Measurements from ENCODE around the gene ACTL6B. TPM values are rescaled to one million over a fixed set of nuclear protein-coding genes. Genes with fewer than 3 reads are reported as not detected.

Gene ACTL6B
- total RNA-seq, 1 donor: not detected

DNA sequence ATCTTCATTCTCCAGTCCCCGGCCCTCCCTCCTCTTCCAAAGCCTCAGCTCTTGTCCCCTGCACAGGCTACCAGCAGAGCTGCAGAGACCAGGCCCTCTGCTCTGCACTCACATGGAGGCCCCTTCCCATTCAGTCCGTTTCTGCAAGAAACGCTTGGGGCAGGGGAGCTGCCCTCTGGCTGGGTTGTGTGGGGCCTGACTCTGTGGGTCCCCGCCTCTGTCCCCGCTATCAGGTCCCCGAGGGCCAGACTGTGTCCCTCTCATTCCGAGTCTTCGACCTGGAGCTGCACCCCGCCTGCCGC, 52.6 kb downstream of the ACTL6B start:
- TF ChIP-seq, protein P1, sequence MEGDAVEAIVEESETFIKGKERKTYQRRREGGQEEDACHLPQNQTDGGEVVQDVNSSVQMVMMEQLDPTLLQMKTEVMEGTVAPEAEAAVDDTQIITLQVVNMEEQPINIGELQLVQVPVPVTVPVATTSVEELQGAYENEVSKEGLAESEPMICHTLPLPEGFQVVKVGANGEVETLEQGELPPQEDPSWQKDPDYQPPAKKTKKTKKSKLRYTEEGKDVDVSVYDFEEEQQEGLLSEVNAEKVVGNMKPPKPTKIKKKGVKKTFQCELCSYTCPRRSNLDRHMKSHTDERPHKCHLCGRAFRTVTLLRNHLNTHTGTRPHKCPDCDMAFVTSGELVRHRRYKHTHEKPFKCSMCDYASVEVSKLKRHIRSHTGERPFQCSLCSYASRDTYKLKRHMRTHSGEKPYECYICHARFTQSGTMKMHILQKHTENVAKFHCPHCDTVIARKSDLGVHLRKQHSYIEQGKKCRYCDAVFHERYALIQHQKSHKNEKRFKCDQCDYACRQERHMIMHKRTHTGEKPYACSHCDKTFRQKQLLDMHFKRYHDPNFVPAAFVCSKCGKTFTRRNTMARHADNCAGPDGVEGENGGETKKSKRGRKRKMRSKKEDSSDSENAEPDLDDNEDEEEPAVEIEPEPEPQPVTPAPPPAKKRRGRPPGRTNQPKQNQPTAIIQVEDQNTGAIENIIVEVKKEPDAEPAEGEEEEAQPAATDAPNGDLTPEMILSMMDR (IDR thresholded peaks at IDR 0.05; ENCODE audit: insufficient read depth, low read depth, low read length): no peak

DNA sequence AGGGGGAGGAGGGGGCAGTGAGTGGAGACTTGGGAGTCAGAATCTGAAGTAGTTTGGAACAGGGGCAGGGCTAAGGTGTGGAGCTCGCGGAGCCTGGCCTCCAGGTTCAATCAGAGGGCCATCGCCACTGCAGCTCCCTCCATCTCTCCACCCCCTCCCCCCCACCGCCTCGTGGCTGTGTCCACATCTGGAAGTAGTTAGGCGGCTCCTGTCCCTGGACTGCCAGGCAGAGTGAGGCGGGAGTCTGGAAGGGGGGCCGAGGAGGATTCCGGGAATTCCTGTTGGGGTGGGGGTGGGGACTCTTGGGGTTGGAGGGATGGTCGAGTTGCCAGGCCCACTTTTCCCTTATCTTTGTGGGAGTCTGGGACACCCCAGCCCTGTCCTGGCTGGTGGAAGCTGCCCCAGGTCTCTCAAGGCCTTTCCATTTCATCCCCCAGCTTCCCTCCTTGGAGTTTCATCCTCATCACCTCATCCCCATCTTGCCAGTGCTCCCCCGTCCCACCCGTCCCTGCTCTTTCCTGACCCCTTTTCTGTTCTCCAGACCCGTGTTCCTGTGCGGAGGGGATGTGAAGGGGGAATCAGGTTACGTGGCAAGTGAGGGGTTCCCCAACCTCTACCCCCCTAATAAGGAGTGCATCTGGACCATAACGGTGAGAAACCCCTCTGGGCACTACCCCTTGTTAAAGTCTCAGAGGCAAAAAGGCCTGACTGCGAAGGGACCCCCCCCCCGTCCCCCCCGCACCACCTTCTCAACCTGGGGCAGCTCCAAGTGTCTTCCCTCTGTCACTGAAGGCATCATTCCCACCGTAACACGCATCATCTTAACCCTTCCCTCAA, 53.1 kb downstream of the ACTL6B start:
- DNase-seq (ENCODE audit: low read depth): peak; percentile 89
- TF ChIP-seq, protein P1 (IDR thresholded peaks at IDR 0.05; ENCODE audit: insufficient read depth, low read depth, low read length): no peak
- H3K4me3 ChIP-seq (ENCODE audit: low read depth, low read length): peak overlapping the region; percentile 92

More for the DNA sequence above, 52.6 kb downstream of the ACTL6B start:
- DNase-seq (ENCODE audit: low read depth): peak; percentile 40
- peak overlapping the region; percentile 92 for H3K4me3 ChIP-seq (ENCODE audit: low read depth, low read length)

DNA sequence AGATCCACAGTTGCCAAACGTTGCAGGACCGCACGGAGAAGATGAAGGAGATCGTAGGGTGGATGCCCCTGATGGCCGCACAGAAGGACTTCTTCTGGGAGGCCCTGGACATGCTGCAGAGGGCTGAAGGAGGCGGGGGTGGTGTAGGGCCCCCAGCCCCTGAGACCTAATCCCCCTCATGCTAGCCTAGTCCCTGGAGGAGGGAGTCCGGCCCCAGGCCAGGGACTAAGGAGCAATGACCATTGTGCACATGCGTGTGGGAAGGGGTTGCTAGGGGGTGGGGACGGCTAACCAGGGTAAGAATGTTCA, 55.6 kb downstream of the ACTL6B start:
- no peak for DNase-seq (ENCODE audit: low read depth)
- no peak overlapping the region for H3K4me3 ChIP-seq (ENCODE audit: low read depth, low read length)
- TF ChIP-seq, protein P1 (IDR thresholded peaks at IDR 0.05; ENCODE audit: insufficient read depth, low read depth, low read length): no peak

DNA sequence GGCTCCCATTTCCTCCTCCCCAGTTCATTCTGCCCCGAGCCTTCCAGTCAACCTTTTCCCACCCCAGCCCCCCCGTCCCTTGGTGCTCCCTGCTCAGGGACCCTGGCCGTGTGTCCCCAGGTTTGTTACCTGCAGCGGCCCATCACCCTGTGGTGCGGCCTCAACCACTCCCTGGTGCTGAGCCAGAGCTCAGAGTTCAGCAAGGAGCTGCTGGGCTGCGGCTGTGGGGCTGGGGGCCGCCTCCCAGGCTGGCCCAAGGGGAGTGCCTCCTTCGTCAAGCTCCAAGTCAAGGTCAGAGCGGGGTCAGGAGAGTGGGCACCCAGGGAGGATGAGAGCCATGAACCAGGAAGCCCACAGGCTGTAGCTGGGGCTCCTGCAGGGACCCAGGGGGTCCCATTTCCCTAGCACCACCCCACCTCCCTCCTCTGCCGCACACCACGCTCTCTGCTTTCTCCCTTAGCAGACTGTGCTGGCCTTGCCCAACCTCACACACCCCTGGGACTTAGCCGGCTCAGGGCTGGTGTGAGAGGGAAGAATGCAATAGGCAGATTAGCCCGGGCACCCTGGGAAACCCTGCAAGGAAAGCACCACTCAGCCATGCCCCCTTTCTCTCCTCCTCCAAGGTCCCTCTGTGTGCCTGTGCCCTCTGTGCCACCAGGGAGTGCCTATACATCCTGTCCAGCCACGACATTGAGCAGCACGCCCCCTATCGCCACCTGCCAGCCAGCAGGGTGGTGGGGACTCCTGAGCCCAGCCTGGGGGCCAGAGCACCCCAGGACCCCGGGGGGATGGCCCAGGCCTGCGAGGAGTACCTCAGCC, 56.1 kb downstream of the ACTL6B start:
- H3K4me3 ChIP-seq (ENCODE audit: low read depth, low read length): no peak overlapping the region
- no peak for DNase-seq (ENCODE audit: low read depth)
- TF ChIP-seq, protein P1 (IDR thresholded peaks at IDR 0.05; ENCODE audit: insufficient read depth, low read depth, low read length): no peak

DNA sequence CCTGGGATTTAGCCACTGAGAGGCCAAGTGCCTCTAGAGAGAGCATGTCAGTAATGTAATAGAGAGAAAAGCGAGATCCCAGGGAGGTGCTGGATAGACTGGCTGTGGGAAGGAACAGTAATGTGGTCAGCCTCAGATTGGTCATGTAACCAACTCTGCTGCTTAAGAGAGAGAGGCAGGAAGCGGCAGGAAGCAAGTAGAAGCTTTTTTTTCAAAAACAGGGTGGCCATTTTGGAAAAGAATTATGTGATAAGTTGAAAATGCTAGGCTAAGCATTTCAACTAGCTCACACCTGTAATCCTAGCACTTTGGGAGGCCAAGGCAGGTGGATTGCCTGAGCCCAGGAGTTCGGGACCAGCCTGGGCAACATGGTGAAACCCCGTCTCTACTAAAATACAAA, 57.8 kb downstream of the ACTL6B start:
- no peak overlapping the region for H3K4me3 ChIP-seq (ENCODE audit: low read depth, low read length)
- DNase-seq (ENCODE audit: low read depth): no peak
- TF ChIP-seq, protein P1 (IDR thresholded peaks at IDR 0.05; ENCODE audit: insufficient read depth, low read depth, low read length): no peak

DNA sequence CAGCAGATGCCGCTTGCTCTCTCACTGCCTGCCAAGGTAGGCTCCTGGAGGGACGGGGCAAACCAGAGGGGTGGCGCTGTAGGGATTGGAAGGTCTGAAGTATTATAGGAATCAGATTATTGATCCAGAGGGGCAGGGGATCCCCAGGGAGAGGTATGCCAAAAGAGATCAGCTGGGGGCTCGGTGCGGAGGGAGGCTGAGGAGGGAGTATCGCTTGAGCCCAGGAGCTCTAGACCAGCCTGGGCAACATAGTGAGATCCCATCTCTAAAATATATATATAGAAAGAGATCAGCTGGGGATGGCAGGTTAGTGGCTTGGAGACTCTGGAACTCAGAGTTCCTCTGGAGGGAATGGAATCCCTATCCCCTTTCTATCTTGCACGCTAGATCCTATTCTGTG, 61.1 kb downstream of the ACTL6B start:
- TF ChIP-seq, protein P1 (IDR thresholded peaks at IDR 0.05; ENCODE audit: insufficient read depth, low read depth, low read length): no peak
- no peak overlapping the region for H3K4me3 ChIP-seq (ENCODE audit: low read depth, low read length)
- no peak for DNase-seq (ENCODE audit: low read depth)

Other genes starting within 250 kb of the ACTL6B start
- 0.43 and 0.64 TPM in 2 replicates for gene ZCWPW1, start 227.7 kb downstream of the ACTL6B start, total RNA-seq
- gene MEPCE, start 226.6 kb downstream of the ACTL6B start, total RNA-seq: 23.2 and 29.4 TPM in 2 replicates
- gene PPP1R35, start 220.0 kb downstream of the ACTL6B start, total RNA-seq: 14.8 and 15.1 TPM in 2 replicates
- not detected in 2 replicates for gene SPACDR, start 192.2 kb downstream of the ACTL6B start, total RNA-seq
- gene TSC22D4, start 177.2 kb downstream of the ACTL6B start, total RNA-seq: 26.4 and 30.2 TPM in 2 replicates
- gene NYAP1, start 172.5 kb downstream of the ACTL6B start, total RNA-seq: 0.43 and 0.64 TPM in 2 replicates
- 7.7 and 19.0 TPM in 2 replicates for gene AGFG2, start 117.2 kb downstream of the ACTL6B start, total RNA-seq
- gene SAP25, start 82.5 kb downstream of the ACTL6B start, total RNA-seq: 0.32 TPM in 1 of 2 replicates, not detected in the other
- 22.5 and 31.9 TPM in 2 replicates for gene LRCH4, start 70.3 kb downstream of the ACTL6B start, total RNA-seq
- 0.32 and 0.43 TPM in 2 replicates for gene FBXO24, start 70.1 kb downstream of the ACTL6B start, total RNA-seq
- gene PCOLCE, start 54.1 kb downstream of the ACTL6B start, total RNA-seq: 124 and 211 TPM in 2 replicates
- gene MOSPD3, start 43.9 kb downstream of the ACTL6B start, total RNA-seq: 5.2 and 7.1 TPM in 2 replicates
- gene TFR2, start 14.9 kb downstream of the ACTL6B start, total RNA-seq: under 0.01 and 0.43 TPM in 2 replicates
- gene GNB2, start 17.3 kb upstream of the ACTL6B start, total RNA-seq: 88.1 and 97.9 TPM in 2 replicates
- gene GIGYF1, start 37.8 kb upstream of the ACTL6B start, total RNA-seq: 15.5 and 19.6 TPM in 2 replicates
- gene POP7, start 49.7 kb upstream of the ACTL6B start, total RNA-seq: 34.1 and 46.7 TPM in 2 replicates
- gene EPO, start 64.0 kb upstream of the ACTL6B start, total RNA-seq: not detected in 2 replicates
- not detected in 2 replicates for gene ZAN, start 77.1 kb upstream of the ACTL6B start, total RNA-seq
- 44.1 and 82.0 TPM in 2 replicates for gene EPHB4, start 171.1 kb upstream of the ACTL6B start, total RNA-seq
- gene SLC12A9, start 196.3 kb upstream of the ACTL6B start, total RNA-seq: 16.0 and 20.0 TPM in 2 replicates
- 86.0 and 106 TPM in 2 replicates for gene TRIP6, start 210.9 kb upstream of the ACTL6B start, total RNA-seq
- 50.1 and 50.6 TPM in 2 replicates for gene SRRT, start 218.7 kb upstream of the ACTL6B start, total RNA-seq
- 5.6 and 7.1 TPM in 2 replicates for gene UFSP1, start 233.3 kb upstream of the ACTL6B start, total RNA-seq
- not detected in 2 replicates for gene ACHE, start 239.4 kb upstream of the ACTL6B start, total RNA-seq